AG09309 (cell line): Measurements from ENCODE around the gene CHKA.

ENCODE experiments used
- DNase-seq: peaks from one replicate; pipeline ENCODE4 v3.0.0-alpha.2; 2010; ENCODE audit warnings: low read depth
- H3K4me3 ChIP-seq: 2 replicates; pipeline ENCODE4 v1.5.1; 2011; ENCODE audit warnings: mild to moderate bottlenecking, low read depth, low read length, moderate library complexity; ENCODE audit not compliant: control insufficient read depth
- TF ChIP-seq, protein P1 (sequence below): IDR thresholded peaks from 2 replicates; pipeline ENCODE4 v1.5.1; 2011; ENCODE audit warnings: mild to moderate bottlenecking, low read depth, low read length, inconsistent platforms; ENCODE audit not compliant: insufficient read depth, control insufficient read depth; ENCODE audit errors: missing control alignments

Gene CHKA

DNA sequence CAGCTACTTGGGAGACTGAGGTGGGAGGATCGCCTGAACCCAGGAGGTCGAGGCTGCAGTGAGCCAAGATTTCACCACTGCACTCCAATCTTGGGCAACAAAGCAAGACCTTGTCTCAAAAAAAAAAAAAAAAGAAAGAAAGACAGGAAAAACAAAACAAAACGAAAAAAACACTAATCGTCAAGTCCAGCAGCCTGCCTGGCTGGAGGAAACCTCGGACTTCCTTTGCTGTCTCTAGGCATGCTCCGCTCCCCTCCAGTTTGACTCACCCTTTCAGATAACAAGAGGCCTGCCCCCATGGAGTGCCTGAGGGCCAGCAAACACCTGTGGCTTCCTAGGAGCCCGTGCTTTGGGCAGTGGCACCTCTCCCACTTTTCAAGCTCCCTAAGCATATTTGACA lies 28.8 kb upstream of the CHKA start:
- H3K4me3 ChIP-seq: no peak overlapping the region
- no peak for DNase-seq
- TF ChIP-seq, protein P1, sequence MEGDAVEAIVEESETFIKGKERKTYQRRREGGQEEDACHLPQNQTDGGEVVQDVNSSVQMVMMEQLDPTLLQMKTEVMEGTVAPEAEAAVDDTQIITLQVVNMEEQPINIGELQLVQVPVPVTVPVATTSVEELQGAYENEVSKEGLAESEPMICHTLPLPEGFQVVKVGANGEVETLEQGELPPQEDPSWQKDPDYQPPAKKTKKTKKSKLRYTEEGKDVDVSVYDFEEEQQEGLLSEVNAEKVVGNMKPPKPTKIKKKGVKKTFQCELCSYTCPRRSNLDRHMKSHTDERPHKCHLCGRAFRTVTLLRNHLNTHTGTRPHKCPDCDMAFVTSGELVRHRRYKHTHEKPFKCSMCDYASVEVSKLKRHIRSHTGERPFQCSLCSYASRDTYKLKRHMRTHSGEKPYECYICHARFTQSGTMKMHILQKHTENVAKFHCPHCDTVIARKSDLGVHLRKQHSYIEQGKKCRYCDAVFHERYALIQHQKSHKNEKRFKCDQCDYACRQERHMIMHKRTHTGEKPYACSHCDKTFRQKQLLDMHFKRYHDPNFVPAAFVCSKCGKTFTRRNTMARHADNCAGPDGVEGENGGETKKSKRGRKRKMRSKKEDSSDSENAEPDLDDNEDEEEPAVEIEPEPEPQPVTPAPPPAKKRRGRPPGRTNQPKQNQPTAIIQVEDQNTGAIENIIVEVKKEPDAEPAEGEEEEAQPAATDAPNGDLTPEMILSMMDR: no peak

DNA sequence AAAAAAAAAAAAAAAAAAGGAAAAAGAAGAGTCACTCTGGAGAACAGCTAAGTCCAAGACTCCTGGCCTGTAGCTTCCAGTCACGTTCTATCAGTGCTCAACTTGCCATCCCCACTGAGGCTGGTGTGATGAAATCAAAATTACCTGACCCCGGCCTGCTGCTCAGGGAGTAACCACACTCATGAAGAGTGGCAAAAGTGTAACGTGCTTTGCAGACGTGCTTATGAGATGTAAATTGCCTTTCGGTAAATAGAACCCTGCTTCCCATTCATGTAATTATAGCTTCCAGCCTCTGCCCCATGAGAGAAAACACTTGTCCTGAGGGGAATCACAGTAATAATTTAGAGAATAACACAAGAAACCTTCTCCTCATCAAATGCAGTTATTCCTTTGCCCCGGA lies 28.2 kb upstream of the CHKA start:
- no peak overlapping the region for H3K4me3 ChIP-seq
- TF ChIP-seq, protein P1: no peak
- DNase-seq: no peak

DNA sequence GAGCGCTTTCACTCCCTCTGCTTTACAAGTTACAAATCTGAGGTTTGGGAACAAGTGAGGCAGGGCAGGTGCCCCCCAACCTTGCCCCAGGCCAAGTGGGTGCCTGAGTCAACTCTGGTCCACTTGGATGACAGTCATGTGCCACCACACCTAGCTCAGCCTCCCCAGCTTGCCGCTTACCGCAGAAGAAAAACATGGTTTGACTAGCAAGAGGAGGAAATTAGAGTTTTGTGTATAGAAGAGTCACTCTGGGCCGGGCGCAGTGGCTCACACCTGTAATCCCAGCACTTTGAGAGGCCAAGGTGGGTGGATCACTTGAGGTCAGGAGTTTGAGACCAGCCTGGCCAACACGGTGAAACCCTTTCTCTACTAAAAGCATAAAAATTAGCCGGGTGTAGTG lies 27.7 kb upstream of the CHKA start:
- TF ChIP-seq, protein P1: no peak
- H3K4me3 ChIP-seq: no peak overlapping the region
- DNase-seq: no peak

DNA sequence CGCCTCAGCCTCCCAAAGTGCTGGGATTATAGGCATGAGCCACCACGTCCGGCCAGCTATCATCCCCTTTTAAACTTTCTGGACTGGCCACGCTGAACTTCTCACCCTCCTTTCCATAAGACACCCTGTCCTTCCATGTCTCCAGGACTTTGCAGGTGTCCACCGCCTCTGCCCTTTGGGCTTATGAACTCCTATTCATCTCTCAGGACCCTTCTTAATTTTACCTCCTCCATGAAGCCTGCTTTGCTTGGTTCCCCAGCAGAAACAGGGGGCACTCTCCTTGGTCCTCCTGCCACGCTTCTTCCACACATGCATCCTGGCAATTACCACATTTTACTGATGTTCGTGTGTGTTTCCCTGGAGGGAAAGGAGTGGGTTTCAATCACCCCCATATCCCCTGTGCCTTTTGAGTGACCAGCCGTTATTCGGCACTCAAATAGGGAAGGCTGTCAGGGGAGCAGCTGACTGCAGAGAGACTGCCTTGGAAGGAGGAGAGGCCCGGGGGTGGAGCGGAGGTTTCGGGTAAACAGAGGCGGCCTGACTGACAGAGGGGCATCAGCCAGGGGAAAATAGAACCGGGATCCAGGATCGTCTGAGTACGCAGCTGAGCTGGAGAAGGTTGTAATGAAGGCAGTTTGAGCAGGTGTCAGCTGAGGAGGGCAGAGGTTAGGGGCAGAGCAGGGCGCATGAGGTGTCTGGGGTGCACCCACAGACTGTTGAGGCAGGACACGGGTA lies 27.1 kb upstream of the CHKA start:
- TF ChIP-seq, protein P1: no peak
- no peak for DNase-seq
- H3K4me3 ChIP-seq: no peak overlapping the region

DNA sequence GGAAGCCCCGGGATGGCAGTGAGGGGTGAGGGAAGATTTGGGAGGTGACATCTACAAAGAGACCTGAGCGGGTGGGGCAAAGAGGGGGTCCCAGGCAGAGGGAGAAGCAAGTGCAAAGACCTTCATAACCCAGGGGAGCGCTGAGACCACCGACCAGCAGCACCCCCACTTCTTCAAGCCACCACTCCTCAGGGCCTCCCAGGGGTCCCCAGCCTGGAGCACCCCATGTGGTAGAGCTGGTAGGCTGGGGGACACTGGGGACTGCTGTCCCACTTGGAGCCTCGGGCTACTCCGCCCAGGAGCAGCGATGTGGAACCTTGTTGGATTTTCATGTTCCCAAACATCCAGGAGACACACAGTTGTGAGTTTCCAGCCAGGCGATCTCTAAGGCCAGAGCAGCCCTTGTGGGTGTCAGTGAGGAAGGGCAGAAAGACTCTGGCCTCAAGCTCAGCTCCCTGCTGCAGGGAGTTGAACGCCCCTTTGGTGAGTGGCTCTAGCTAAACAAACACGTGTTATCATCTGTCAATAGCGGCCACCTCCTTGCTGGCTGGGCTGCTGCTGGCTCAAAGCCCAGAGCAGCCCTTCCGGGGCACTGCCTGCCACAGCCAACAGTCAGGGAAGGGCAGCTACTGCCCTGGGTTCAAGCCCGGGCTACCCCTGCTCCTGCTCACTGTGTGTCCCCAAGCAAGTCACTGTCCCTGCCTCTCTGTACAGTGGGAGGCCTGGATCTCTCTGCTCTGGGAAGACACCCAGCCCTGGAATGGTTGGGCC lies 25.7 kb upstream of the CHKA start:
- DNase-seq: no peak
- TF ChIP-seq, protein P1: no peak

DNA sequence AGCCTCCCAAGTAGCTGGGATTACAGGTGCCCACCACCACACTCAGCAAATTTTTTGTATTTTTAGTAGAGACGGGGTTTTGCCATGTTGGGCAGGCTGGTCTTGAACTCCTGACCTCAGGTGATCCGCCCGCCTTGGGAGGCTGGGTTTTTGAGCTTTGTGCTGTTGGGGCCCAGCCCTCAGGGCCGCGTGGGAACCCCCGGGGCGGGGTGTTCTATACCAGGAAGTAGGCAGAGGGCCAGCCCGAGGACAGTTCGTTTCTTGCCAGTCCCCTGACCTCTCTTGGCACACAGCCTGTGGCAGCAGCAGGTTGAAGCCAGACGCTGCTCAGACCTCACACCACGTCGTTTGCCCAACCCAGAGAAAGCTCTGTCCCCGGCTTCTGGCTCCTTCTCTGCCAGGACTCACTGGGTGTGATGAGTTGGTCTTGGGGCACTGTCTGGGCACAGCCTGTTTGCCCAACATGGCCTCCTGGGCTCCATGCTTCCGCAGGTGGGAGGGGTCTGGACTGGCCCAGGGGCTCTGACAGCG lies 24.9 kb upstream of the CHKA start:
- no peak overlapping the region for H3K4me3 ChIP-seq
- no peak for DNase-seq
- TF ChIP-seq, protein P1: no peak

More for the DNA sequence above, 25.7 kb upstream of the CHKA start:
- H3K4me3 ChIP-seq: no peak overlapping the region
